Thyroid gland (tissue), 4 donors: ENCODE measurements around the gene CYP2S1.

Experiments used
- POLR2A ChIP-seq, 2 donors: fragments of 450-650 bp; IDR thresholded peaks; one replicate each; pipeline ENCODE4 v1.6.1; 2017; ENCODE audit warnings: antibody characterized with exemption in 2 of 2, mild to moderate bottlenecking in 2 of 2, moderate library complexity in 1 of 2
- TF ChIP-seq, protein P1 (sequence below), 6 experiments: fragments of 200-600 bp in 3 of 6; fragments of 450-650 bp in 3 of 6; sonication (generic) in 3 of 6; IDR thresholded peaks; one replicate each; pipeline ENCODE4 v1.5.1; 2016 to 2019; ENCODE audit warnings: antibody characterized with exemption in 6 of 6, mild to moderate bottlenecking in 2 of 6, inconsistent platforms in 1 of 6, moderate library complexity in 1 of 6

DNA sequence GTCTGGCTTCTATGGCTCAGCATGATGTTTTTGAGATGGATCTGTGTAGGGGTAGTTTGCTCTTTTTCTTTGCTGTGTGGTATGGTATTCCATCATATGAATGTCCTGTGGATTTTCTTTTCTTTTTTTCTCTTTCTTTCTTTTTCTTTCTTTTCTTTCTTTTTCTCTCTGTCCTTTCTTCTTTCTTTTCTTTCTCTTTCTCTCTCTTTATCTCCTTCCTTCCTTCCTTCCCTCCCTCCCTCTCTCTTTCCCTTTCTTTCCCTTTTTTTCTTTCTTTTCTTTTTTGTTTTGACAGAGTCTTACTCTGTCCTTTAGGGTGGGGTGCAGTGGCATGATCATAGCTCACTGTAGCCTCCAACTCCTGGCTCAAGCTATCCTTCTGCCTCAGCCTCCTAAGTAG is 62.2 kb downstream of the CYP2S1 start:
- TF ChIP-seq, protein P1, sequence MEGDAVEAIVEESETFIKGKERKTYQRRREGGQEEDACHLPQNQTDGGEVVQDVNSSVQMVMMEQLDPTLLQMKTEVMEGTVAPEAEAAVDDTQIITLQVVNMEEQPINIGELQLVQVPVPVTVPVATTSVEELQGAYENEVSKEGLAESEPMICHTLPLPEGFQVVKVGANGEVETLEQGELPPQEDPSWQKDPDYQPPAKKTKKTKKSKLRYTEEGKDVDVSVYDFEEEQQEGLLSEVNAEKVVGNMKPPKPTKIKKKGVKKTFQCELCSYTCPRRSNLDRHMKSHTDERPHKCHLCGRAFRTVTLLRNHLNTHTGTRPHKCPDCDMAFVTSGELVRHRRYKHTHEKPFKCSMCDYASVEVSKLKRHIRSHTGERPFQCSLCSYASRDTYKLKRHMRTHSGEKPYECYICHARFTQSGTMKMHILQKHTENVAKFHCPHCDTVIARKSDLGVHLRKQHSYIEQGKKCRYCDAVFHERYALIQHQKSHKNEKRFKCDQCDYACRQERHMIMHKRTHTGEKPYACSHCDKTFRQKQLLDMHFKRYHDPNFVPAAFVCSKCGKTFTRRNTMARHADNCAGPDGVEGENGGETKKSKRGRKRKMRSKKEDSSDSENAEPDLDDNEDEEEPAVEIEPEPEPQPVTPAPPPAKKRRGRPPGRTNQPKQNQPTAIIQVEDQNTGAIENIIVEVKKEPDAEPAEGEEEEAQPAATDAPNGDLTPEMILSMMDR (IDR thresholded peaks at IDR 0.05), result no peak
- TF ChIP-seq POLR2A (IDR thresholded peaks at IDR 0.05), result no peak
